Measurements from ENCODE around the gene PSMB7. TPM values are rescaled to one million over a fixed set of nuclear protein-coding genes. Genes with fewer than 3 reads are reported as not detected.

Gene PSMB7
- total and polyA plus RNA-seq, 2 of the 4 experiments (the other 2 are of a cell fraction) = 340 to 430 TPM

- H2AFZ ChIP-seq (replicated peaks; ENCODE audit: low read length, poor library complexity) = no peak overlapping the region
- H3K14ac ChIP-seq (replicated peaks; ENCODE audit: low read depth, low read length) = no peak overlapping the region
- ATAC-seq (ENCODE audit: low read depth) (no peak), DNase-seq (no peak)
- no peaks in the 10 kb centered on the region for H3K79me1 ChIP-seq (ENCODE audit: low read depth in 1 of 2, low read length in 2 of 2)
- dilution Hi-C loops (cut with HindIII; ENCODE audit: low sequenced_read_pairs, unreplicated experiment) = no loop called here
- no peak overlapping the region for H3K4me2 ChIP-seq (ENCODE audit: low read depth, low read length)
- H4K8ac ChIP-seq (ENCODE audit: low read depth in 2 of 2, low read length in 2 of 2) = no peak overlapping the region
- no peaks in the 10 kb centered on the region for H4K20me1 ChIP-seq (ENCODE audit: insufficient read depth, low read length)
- CTCF ChIA-PET = no interaction called here
- no peak overlapping the region for H2AK5ac ChIP-seq (ENCODE audit: low read depth, low read length)
- H3K9me3 ChIP-seq (ENCODE audit: control insufficient read depth, insufficient read depth, low read length) = no peaks in the 10 kb centered on the region
- no peak overlapping the region for H4K91ac ChIP-seq (ENCODE audit: insufficient read depth, low read depth, low read length)
- H2BK5ac ChIP-seq (ENCODE audit: low read depth, low read length, poor library complexity, severe bottlenecking) = no peak overlapping the region
- H3K27me3 ChIP-seq (ENCODE audit: control insufficient read depth, insufficient read depth, low read length) = peaks cover 30% of the 10 kb centered on the region
- no peak overlapping the region for H2AK9ac ChIP-seq (replicated peaks; ENCODE audit: low read depth, low read length, poor library complexity)
- H4K5ac ChIP-seq (ENCODE audit: low read depth, low read length) = no peak overlapping the region
- H3K56ac ChIP-seq (ENCODE audit: extremely low read depth, insufficient read depth, low read length) = no peak overlapping the region
- H3K23ac ChIP-seq (ENCODE audit: low read depth, low read length) = no peak overlapping the region
- no peak overlapping the region for H2BK20ac ChIP-seq (ENCODE audit: low read depth, low read length)
- TF ChIP-seq CHD1 (IDR thresholded peaks at IDR 0.05; ENCODE audit: low read depth, low read length) = no peak
- no peak for TF ChIP-seq CEBPB (IDR thresholded peaks at IDR 0.05; ENCODE audit: low read depth, low read length)
- no peak for TF ChIP-seq MAZ (IDR thresholded peaks at IDR 0.05; ENCODE audit: borderline replicate concordance, low read depth, low read length)
- no peak for TF ChIP-seq BHLHE40 (IDR thresholded peaks at IDR 0.05; ENCODE audit: low read depth, low read length)
- TF ChIP-seq, protein P1, sequence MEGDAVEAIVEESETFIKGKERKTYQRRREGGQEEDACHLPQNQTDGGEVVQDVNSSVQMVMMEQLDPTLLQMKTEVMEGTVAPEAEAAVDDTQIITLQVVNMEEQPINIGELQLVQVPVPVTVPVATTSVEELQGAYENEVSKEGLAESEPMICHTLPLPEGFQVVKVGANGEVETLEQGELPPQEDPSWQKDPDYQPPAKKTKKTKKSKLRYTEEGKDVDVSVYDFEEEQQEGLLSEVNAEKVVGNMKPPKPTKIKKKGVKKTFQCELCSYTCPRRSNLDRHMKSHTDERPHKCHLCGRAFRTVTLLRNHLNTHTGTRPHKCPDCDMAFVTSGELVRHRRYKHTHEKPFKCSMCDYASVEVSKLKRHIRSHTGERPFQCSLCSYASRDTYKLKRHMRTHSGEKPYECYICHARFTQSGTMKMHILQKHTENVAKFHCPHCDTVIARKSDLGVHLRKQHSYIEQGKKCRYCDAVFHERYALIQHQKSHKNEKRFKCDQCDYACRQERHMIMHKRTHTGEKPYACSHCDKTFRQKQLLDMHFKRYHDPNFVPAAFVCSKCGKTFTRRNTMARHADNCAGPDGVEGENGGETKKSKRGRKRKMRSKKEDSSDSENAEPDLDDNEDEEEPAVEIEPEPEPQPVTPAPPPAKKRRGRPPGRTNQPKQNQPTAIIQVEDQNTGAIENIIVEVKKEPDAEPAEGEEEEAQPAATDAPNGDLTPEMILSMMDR (conservative IDR thresholded peaks at IDR 0.05; ENCODE audit: low read depth, low read length) = no peak
- no peak for TF ChIP-seq RFX5 (IDR thresholded peaks at IDR 0.05; ENCODE audit: low read depth, low read length)
- no peak for TF ChIP-seq MAFK (IDR thresholded peaks at IDR 0.05; ENCODE audit: low read depth, low read length)
- TF ChIP-seq RAD21 (IDR thresholded peaks at IDR 0.05; ENCODE audit: low read length) = no peak
- TF ChIP-seq ELK1 (IDR thresholded peaks at IDR 0.05; ENCODE audit: borderline replicate concordance, low read depth, low read length) = no peak
- TF ChIP-seq MXI1 (IDR thresholded peaks at IDR 0.05; ENCODE audit: borderline replicate concordance, low read depth, low read length) = no peak
- TF ChIP-seq POLR2A (IDR thresholded peaks at IDR 0.05; ENCODE audit: low read depth, low read length) = no peak
- TF ChIP-seq NFE2L2 (IDR thresholded peaks at IDR 0.05; ENCODE audit: low read depth, low read length) = no peak
- no peak for TF ChIP-seq RCOR1 (IDR thresholded peaks at IDR 0.05; ENCODE audit: insufficient replicate concordance, low read length)
- WGBS, 2 experiments (ENCODE audit: extremely low coverage in 2 of 2, insufficient read length in 1 of 2) = 69% methylated on average over 2 of the region's 4 CpGs; no CpG with 5 or more reads in 1 of the 2 experiments
- H2BK120ac ChIP-seq (ENCODE audit: low read depth, low read length) = no peak overlapping the region
- H3K9ac ChIP-seq (ENCODE audit: low read depth, low read length) = no peak overlapping the region
- H3K18ac ChIP-seq (ENCODE audit: low read depth, low read length) = no peak overlapping the region
- no peaks in the 10 kb centered on the region for H3K9me1 ChIP-seq (ENCODE audit: insufficient read depth, low read length)
- intact Hi-C loops (cut with micrococcal nuclease) = no loop called here
- no peak overlapping the region for H3K4ac ChIP-seq (ENCODE audit: low read depth, low read length)
- H3K4me3 ChIP-seq (ENCODE audit: insufficient read depth, low read depth, low read length) = no peak overlapping the region
- H3K36me3 ChIP-seq (ENCODE audit: control insufficient read depth, insufficient read depth, low read length) = no peaks in the 10 kb centered on the region
- H3K4me1 ChIP-seq (ENCODE audit: control insufficient read depth, insufficient read depth, low read length) = no peaks in the 10 kb centered on the region
- no TSS peak for BruUV-seq (replicated peaks)
- POLR2A ChIA-PET (ENCODE audit: unreplicated experiment) = no interaction called here
- H3K27ac ChIP-seq (ENCODE audit: insufficient read depth, low read length) = no peak overlapping the region
- H2BK15ac ChIP-seq (ENCODE audit: low read depth, low read length) = no peak overlapping the region
- in situ Hi-C loops (cut with MboI; ENCODE audit: low sequenced_read_pairs) = no loop called here
Measured at GRCh38 chr9:124429530-124429867, 14.3 kb upstream of the PSMB7 start.
